Fibroblast of lung (primary cell): ENCODE measurements around the gene FAM43A.

ENCODE experiments used
- EZH2 ChIP-seq: IDR thresholded peaks from 2 replicates; pipeline ENCODE4 v1.5.1; 2012; ENCODE audit warnings: low read length, control low read depth, mild to moderate bottlenecking; ENCODE audit errors: missing control alignments
- TF ChIP-seq, protein P1 (sequence below), 2 donors: IDR thresholded peaks in 1 of 2; conservative IDR thresholded peaks in 1 of 2; 1 replicate in 1 of 2; 2 replicates in 1 of 2; pipeline ENCODE4 v1.5.1; 2011 to 2012; ENCODE audit warnings: low read length in 2 of 2, control low read depth in 1 of 2, inconsistent platforms in 1 of 2, low read depth in 1 of 2, mild to moderate bottlenecking in 1 of 2

DNA sequence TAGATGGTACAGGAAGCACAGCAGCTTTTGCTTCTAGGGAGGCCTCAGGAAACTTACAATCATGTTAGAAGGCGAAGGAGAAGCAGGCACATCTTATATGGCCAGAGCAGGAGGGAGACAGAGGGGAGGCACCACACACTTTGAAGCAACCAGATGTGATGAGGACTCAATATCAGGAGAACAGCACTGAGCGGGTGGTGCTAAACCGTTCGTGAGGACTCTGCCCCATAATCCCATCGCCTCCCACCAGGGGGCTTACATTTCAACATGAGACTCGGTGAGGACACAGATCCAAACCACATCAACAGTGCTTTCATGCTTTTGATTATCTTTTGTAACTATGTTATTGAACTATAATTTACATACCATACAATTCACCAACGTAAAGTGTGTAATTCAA is 44.9 kb upstream of the FAM43A start:
- TF ChIP-seq, protein P1, sequence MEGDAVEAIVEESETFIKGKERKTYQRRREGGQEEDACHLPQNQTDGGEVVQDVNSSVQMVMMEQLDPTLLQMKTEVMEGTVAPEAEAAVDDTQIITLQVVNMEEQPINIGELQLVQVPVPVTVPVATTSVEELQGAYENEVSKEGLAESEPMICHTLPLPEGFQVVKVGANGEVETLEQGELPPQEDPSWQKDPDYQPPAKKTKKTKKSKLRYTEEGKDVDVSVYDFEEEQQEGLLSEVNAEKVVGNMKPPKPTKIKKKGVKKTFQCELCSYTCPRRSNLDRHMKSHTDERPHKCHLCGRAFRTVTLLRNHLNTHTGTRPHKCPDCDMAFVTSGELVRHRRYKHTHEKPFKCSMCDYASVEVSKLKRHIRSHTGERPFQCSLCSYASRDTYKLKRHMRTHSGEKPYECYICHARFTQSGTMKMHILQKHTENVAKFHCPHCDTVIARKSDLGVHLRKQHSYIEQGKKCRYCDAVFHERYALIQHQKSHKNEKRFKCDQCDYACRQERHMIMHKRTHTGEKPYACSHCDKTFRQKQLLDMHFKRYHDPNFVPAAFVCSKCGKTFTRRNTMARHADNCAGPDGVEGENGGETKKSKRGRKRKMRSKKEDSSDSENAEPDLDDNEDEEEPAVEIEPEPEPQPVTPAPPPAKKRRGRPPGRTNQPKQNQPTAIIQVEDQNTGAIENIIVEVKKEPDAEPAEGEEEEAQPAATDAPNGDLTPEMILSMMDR (conservative IDR thresholded peaks at IDR 0.05 in 1 of 2, IDR thresholded peaks at IDR 0.05 in 1 of 2; ENCODE audit: low read depth in 1 of 2, low read length in 2 of 2), result peak; percentile 10 to 43
- TF ChIP-seq EZH2, result no peak
